GM10266 (cell line): ENCODE measurements around the gene HOMEZ.

ENCODE experiments used
- DNase-seq: peaks from one replicate; pipeline ENCODE4 v3.0.0; 2012; ENCODE audit errors: extremely low spot score
- TF ChIP-seq, protein P1 (sequence below): IDR thresholded peaks from 2 replicates; pipeline ENCODE4 v1.5.1; 2012; ENCODE audit warnings: mild to moderate bottlenecking, low read depth; ENCODE audit not compliant: control insufficient read depth, insufficient read depth; ENCODE audit errors: missing control alignments

The HOMEZ gene

GRCh38 chr14:23316300-23316699 is 30.4 kb upstream of the HOMEZ start:
- DNase-seq, result no peak
- TF ChIP-seq, protein P1, sequence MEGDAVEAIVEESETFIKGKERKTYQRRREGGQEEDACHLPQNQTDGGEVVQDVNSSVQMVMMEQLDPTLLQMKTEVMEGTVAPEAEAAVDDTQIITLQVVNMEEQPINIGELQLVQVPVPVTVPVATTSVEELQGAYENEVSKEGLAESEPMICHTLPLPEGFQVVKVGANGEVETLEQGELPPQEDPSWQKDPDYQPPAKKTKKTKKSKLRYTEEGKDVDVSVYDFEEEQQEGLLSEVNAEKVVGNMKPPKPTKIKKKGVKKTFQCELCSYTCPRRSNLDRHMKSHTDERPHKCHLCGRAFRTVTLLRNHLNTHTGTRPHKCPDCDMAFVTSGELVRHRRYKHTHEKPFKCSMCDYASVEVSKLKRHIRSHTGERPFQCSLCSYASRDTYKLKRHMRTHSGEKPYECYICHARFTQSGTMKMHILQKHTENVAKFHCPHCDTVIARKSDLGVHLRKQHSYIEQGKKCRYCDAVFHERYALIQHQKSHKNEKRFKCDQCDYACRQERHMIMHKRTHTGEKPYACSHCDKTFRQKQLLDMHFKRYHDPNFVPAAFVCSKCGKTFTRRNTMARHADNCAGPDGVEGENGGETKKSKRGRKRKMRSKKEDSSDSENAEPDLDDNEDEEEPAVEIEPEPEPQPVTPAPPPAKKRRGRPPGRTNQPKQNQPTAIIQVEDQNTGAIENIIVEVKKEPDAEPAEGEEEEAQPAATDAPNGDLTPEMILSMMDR, result no peak

DNA sequence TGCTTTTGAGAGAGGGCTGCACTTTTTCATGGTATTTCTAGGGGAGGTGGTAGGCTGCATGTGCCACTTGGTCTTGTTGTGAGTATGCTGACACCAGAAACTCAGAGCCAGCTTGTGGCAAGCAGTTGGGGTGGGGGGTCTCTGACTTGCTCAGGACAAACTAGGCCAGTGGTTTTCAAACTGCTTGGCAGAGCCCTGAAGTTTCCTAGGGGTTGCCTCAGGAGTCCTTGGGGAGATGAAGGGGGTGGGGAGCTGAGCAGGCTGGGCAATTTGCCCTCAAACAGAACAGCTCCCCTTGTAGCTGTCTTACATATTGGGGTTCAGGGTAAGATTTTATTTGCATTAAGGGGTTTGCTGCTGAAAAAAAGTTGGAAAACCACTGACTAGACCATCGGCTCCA is 24.6 kb upstream of the HOMEZ start:
- TF ChIP-seq, protein P1, result no peak
- no peak for DNase-seq

- DNase-seq, result no peak
- TF ChIP-seq, protein P1, result no peak
Measured at GRCh38 chr14:23308721-23309445, 23.0 kb upstream of the HOMEZ start.

- no peak for DNase-seq
- TF ChIP-seq, protein P1, result no peak
Measured at GRCh38 chr14:23307687-23308644, 22.0 kb upstream of the HOMEZ start.

- DNase-seq, result no peak
- TF ChIP-seq, protein P1, result no peak
Measured at GRCh38 chr14:23307146-23307530, 21.2 kb upstream of the HOMEZ start.

- TF ChIP-seq, protein P1, result no peak
- peak; percentile 77 for DNase-seq
Measured at GRCh38 chr14:23306412-23307145, 20.6 kb upstream of the HOMEZ start, which contains the start of gene BCL2L2. Gene BCL2L2 (plus strand): TSS chr14:23306833. CDS start chr14:23307768, 935 bp downstream.
